Muscle layer of colon (tissue), 2 donors: Measurements from ENCODE around the gene SHC1.

ENCODE experiments used
- H3K27ac ChIP-seq: one replicate; pipeline ENCODE4 v1.7.0; 2013; ENCODE audit warnings: low read depth, mild to moderate bottlenecking, low read length, moderate library complexity
- H3K27me3 ChIP-seq, 2 donors: one replicate each; pipeline ENCODE4 v1.7.0; 2013; ENCODE audit warnings: low read length in 2 of 2, mild to moderate bottlenecking in 2 of 2; ENCODE audit not compliant: insufficient read depth in 2 of 2, control insufficient read depth in 1 of 2
- H3K36me3 ChIP-seq: one replicate; pipeline ENCODE4 v1.7.0; 2013; ENCODE audit warnings: mild to moderate bottlenecking, low read length; ENCODE audit not compliant: insufficient read depth
- H3K4me1 ChIP-seq: one replicate; pipeline ENCODE4 v1.7.0; 2013; ENCODE audit warnings: mild to moderate bottlenecking, low read length; ENCODE audit not compliant: insufficient read depth
- H3K4me3 ChIP-seq, 2 donors: one replicate each; pipeline ENCODE4 v1.7.0; 2013; ENCODE audit warnings: low read length in 2 of 2, low read depth in 1 of 2, mild to moderate bottlenecking in 1 of 2, moderate library complexity in 1 of 2
- H3K9ac ChIP-seq: one replicate; pipeline ENCODE4 v1.7.0; 2013; ENCODE audit warnings: low read length
- H3K9me3 ChIP-seq: one replicate; pipeline ENCODE4 v1.7.0; 2013; ENCODE audit warnings: mild to moderate bottlenecking, low read length
- donor health status: abdominal sarcoma.
- donor health status: Adenocarcinoma of cecum.

Gene SHC1

DNA sequence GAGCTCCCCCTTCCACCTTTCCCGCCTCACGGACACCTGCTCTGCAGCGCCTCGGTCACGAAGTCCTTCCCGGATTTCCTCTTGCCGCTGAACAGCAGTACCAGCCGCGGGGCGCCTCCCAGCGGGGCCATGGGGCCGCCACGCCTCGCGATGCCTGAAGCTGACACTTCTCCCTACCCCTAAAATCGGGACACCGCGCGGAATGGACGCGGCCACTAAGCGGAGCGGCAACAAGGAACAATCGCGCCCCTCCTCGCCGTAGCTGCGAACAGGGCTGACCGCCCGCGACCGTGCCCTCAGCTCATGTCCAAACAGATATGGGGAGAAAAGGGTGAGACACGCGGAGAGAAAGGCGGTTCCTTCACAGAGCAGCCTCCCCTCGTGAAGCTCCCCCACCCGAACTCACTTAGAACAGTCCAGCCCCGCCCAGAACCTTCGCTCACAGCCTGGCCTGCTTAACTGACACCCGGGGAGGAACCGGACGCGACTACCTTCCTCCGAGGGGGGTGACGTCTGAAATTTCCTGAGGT lies 33.9 kb downstream of the SHC1 start, which contains the start of gene PMVK:
PMVK (minus strand) TSS at position 165 of the 530 bp plus-strand sequence; CDS start at position 131, 34 bp downstream.
- Histone ChIP-seq H3K4me1 (peaks cover 19% of the 10 kb centered on the region), H3K4me3 (peak within 1 kb of the TSS; percentile 70 to 75), H3K27me3 (no peaks in the 10 kb centered on the region), H3K27ac (peak within 1 kb of the TSS; percentile 100), H3K36me3 (no peaks in the 10 kb centered on the region), H3K9me3 (no peaks in the 10 kb centered on the region), H3K9ac (peak within 1 kb of the TSS; percentile 42)

DNA sequence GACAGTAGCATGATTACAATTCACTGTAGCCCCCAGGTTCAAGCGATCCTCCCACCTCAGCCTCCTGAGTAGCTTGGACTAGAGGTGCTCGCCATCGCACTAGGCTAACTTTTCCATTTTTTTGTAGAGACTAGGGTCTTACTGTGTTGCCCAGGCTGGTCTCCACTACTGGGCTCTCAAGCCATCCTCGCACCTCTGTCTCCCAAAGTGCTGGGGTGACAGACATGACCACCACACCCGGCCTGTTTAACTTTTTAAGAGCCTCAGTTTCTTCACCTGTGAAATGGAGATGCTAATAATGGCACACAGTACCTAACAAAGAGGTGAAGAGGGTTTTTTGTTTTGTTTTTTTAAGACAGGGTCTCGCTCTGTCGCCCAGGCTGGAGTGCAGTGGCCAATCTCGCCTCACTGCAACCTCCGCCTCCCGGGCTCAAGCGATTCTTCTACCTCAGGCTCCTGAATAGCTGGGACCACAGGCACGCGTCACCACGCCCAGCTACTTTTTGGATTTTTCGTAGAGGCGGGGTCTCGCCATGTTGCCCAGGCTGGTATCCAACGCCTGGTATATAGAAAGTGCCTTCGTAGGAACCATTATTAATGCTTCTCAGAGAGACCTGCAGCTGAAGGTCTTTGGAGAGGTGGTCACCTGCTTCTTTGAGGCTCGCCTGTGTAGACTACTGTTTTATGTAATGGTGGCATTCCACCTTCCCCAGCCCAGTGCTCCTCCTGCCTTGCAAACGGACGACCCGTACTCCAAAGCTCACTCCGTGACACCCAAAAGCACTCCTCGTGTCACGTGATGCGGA lies 34.6 kb downstream of the SHC1 start:
- Histone ChIP-seq H3K4me3 (peak overlapping the region; percentile 70 to 75), H3K4me1 (peaks cover 19% of the 10 kb centered on the region), H3K9me3 (no peaks in the 10 kb centered on the region), H3K9ac (peak overlapping the region; percentile 42), H3K27ac (peak overlapping the region; percentile 100), H3K36me3 (peaks cover 3% of the 10 kb centered on the region), H3K27me3 (no peaks in the 10 kb centered on the region)

DNA sequence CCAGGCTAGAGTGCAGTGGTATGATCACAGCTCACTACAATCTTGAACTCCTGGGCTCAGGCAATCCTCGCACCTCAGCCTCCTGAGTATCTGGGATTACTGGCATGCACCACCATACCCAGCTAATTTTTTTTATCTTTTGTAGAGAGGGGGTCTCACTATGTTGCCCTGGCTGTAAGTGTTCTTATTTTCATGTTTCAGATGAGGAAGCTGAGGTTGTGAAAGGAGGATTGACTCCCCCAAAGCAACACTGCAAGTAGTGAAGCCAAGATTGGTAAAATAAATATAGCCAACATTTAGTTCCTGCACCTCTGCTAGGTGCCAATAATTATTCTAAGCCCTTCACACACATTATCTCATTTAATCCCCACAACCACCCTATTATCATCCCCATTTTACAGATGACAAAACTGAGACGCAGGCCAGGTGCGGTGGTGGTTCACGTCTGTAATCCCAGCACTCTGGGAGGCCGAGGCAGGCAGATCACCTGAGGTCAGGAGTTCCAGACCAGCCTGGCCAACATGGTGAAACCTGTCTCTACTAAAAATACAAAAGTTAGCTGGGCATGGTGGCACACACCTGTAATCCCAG lies 36.1 kb downstream of the SHC1 start:
- H3K4me3 ChIP-seq = no peak overlapping the region
- no peaks in the 10 kb centered on the region for H3K27me3 ChIP-seq
- H3K4me1 ChIP-seq = peaks cover 19% of the 10 kb centered on the region
- H3K36me3 ChIP-seq = peaks cover 9% of the 10 kb centered on the region
- H3K27ac ChIP-seq = no peak overlapping the region
- H3K9ac ChIP-seq = no peak overlapping the region
- H3K9me3 ChIP-seq = no peaks in the 10 kb centered on the region

DNA sequence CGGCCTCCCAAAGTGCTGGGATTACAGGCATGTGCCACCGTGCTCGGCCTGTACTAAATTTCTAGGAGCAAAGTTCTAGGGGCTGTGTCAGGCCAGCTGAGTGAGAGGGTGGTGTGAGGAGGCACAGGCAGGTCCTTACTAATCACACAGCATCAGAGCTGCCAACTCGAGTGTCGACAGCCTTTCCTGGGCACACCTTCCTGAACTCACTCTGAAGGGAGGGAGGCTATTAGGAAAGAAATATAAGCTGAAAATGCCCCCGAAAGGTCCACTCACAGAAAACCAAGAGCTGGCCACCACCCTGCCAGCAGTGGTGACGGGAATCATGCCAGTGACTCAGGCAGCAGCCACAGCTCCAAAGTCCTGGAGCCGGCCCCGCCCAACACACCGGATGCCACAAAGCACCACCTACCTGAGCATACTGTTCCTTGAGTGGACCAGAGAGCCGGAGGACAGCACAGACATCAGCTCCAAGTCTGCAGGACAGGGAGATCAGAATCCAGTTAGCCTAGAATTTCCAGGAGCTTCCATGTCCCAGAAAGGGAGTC lies 38.5 kb downstream of the SHC1 start:
- no peak overlapping the region for H3K4me3 ChIP-seq
- H3K27ac ChIP-seq = no peak overlapping the region
- H3K9ac ChIP-seq = no peak overlapping the region
- H3K9me3 ChIP-seq = no peaks in the 10 kb centered on the region
- H3K27me3 ChIP-seq = no peaks in the 10 kb centered on the region
- peaks cover 26% of the 10 kb centered on the region for H3K36me3 ChIP-seq
- peaks cover 12% of the 10 kb centered on the region for H3K4me1 ChIP-seq

DNA sequence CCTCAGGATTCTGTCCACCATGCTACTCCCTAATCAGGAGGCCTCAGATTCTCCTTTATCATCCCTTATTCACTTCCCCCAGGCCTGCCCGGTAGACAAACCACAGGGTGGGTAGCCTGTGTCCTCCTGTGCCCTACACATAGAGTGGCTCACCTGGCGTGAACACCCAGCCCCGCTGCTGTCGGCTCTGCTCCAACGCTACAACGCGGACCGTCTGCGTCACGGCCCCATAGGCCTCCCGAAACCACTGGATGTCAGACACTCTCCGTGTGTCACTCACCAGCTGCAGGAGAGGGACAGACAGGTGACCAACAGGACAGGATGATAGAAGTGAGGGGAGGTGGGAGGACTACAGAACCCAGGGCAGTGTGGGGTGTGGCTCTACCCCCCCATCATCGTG lies 44.3 kb downstream of the SHC1 start:
- Histone ChIP-seq H3K9me3 (no peaks in the 10 kb centered on the region), H3K36me3 (peaks cover 72% of the 10 kb centered on the region), H3K27me3 (no peaks in the 10 kb centered on the region), H3K27ac (no peak overlapping the region), H3K4me1 (no peaks in the 10 kb centered on the region), H3K9ac (no peak overlapping the region), H3K4me3 (no peak overlapping the region)

DNA sequence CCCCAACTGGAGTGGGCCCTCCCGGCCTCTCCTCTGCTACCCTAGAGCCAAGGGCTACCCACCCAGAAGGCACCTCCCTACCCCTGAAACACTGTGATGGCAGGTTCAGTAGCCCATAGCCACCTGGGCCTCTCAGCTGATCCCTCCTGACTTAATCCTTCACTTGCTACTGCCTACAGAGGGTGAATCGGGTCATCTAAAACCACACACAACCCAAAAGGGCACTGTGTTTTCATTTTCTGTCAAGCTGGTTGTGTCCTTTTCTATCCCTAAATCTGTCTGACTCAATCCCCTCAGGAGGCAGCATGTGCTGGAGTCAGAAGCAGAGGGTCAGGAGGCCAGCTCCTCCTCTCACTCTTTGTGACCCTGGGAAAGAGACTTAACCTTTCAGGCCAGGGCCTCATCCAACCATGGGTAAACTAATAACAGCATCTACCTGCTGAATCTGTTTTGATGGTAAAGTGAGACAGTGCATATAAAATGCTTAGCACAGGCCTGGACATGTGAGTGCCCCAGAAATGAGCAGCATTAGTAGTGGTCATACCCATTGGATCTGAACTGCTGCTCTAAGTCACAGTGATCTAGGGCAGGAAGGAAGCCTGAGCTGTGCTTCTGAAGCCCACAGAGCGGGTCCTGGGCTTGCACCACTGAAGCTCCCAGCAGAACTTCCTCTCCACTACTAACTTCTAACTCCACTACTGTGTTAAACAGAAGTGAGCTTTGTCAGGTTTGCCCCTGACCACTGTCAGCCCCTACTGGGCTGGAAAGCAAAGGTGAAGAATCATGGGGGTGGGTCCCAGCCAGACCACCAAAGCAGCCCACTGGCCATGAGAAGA lies 45.0 kb downstream of the SHC1 start:
- no peak overlapping the region for H3K4me3 ChIP-seq
- no peak overlapping the region for H3K27ac ChIP-seq
- no peaks in the 10 kb centered on the region for H3K27me3 ChIP-seq
- H3K36me3 ChIP-seq = peaks cover 67% of the 10 kb centered on the region
- H3K9me3 ChIP-seq = no peaks in the 10 kb centered on the region
- no peak overlapping the region for H3K9ac ChIP-seq
- H3K4me1 ChIP-seq = no peaks in the 10 kb centered on the region

DNA sequence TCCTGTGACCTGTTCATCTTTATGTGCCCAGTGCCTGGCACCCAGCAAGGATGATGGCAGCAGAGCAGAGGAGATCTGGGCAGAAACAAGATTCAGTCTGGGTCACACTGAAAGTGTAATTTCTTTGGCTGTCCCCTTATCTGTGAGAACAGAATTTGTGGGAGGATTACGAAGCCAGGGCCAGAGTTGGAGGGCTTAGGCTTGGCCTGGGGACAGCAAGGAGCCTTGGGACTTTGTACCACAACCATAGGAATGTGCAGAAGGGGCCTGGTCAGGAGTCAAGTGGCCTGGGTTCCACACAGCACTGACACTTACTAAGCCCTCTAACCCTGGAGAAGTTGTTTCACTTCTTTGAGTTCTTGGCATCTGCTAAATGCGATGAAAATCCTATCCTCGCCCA lies 46.9 kb downstream of the SHC1 start:
- no peak overlapping the region for H3K9ac ChIP-seq
- H3K4me3 ChIP-seq = no peak overlapping the region
- no peaks in the 10 kb centered on the region for H3K27me3 ChIP-seq
- peaks cover 57% of the 10 kb centered on the region for H3K36me3 ChIP-seq
- H3K9me3 ChIP-seq = no peaks in the 10 kb centered on the region
- no peaks in the 10 kb centered on the region for H3K4me1 ChIP-seq
- no peak overlapping the region for H3K27ac ChIP-seq

DNA sequence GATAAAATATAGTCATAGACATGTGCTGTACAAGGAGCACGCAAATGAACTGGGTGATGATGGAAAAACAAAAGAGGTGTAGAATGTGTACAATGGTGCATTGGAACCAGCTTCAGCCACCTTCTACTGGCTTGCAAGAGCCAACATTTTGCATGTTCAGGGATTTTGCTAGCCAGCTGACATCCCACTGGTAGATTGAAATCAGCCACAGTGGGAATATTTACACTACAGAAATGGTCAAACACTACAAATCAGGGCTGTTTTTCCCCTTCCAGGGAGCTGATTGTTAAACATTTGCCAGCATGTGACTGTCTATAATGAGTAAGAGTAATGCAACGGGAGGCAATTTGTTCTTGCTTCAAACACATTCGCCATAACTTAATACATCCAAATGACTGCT lies 57.3 kb downstream of the SHC1 start:
- H3K9me3 ChIP-seq = no peaks in the 10 kb centered on the region
- no peak overlapping the region for H3K27ac ChIP-seq
- peaks cover 5% of the 10 kb centered on the region for H3K4me1 ChIP-seq
- no peaks in the 10 kb centered on the region for H3K27me3 ChIP-seq
- no peak overlapping the region for H3K4me3 ChIP-seq
- no peak overlapping the region for H3K9ac ChIP-seq
- H3K36me3 ChIP-seq = no peaks in the 10 kb centered on the region

DNA sequence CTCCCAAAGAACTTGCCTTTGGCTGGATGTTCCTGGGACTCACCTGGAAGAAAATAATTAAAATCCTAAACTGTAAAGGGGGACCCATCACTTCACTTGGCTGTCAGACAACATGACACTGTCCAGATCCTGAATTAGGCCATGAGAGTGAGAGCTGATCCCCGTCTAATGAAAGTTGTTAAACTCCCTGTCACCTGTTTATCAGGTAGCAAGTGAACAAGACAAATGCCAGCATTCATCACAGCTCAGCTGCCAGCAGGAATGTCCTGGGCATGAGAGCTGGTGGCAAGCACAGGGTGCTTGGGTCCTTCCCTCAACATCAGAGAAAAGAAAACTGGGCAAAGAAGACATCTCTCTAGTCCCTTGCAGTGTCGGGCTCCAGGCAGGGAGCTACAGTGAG lies 57.8 kb downstream of the SHC1 start:
- Histone ChIP-seq H3K27ac (no peak overlapping the region), H3K4me3 (no peak overlapping the region), H3K9me3 (no peaks in the 10 kb centered on the region), H3K9ac (no peak overlapping the region), H3K27me3 (no peaks in the 10 kb centered on the region), H3K4me1 (peaks cover 5% of the 10 kb centered on the region), H3K36me3 (no peaks in the 10 kb centered on the region)
